Skin epidermis (tissue), 12 donors: ENCODE measurements around the gene MUC2.

Experiments used
- H3K27ac ChIP-seq, 21 experiments: fragments of 200-600 bp; sonication (generic) in 11 of 21; one replicate each; pipeline ENCODE4 v1.5.0; 2020; ENCODE audit warnings: mild to moderate bottlenecking in 3 of 21, inconsistent platforms in 2 of 21, moderate library complexity in 2 of 21
- H3K4me3 ChIP-seq, 7 experiments: fragments of 200-600 bp; sonication (generic) in 2 of 7; one replicate each; pipeline ENCODE4 v1.5.0; 2020; ENCODE audit warnings: inconsistent platforms in 2 of 7, mild to moderate bottlenecking in 2 of 7, moderate library complexity in 1 of 7

Gene MUC2

DNA sequence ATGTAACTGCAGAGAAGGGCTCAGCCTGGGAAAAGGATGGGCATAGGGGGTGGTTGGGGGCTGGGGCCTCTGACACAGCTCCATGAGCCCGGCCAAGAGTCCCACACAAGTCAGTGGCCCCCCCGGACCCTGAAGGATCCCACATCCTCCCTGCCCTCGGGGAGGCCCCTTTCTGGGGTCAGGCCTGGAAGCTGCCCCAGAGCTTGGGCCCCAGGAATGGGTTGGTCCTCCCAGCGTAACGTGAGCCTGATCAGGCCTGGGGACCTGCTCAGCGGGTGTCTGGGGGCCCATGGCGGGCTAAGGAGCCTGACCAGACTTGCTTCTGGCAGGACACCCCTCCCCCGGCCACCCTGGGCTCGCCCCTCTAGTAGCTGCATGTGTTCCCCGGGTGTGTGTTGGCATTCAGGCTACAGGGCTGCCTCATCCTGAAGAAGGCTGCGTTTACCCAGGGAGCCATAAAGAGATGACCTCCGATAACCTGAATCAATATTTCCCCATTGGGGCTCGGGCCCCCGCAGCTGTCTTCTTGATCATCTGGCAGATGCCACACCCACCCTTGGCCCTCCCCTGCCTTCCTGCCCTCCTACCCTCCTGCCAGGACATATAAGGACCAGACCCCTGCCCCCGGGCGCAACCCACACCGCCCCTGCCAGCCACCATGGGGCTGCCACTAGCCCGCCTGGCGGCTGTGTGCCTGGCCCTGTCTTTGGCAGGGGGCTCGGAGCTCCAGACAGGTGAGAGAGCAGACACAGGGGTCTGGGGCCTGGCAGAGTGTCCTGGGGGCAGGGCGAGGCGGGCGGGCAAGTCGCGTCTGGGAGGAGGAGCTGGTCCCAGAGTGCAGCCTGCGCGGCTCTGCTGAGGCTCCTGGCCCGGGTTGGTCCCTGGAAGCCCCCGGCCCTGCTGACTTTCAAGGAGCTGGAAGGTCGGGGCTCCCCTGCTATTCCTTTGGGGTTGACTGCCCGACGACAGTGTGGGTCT is at the start of gene MUC2:
MUC2 (plus strand) TSS at position 631 of the 978 bp plus-strand sequence.
- Histone ChIP-seq H3K4me3 (no peak within 1 kb of the TSS), H3K27ac (no peak within 1 kb of the TSS)

DNA sequence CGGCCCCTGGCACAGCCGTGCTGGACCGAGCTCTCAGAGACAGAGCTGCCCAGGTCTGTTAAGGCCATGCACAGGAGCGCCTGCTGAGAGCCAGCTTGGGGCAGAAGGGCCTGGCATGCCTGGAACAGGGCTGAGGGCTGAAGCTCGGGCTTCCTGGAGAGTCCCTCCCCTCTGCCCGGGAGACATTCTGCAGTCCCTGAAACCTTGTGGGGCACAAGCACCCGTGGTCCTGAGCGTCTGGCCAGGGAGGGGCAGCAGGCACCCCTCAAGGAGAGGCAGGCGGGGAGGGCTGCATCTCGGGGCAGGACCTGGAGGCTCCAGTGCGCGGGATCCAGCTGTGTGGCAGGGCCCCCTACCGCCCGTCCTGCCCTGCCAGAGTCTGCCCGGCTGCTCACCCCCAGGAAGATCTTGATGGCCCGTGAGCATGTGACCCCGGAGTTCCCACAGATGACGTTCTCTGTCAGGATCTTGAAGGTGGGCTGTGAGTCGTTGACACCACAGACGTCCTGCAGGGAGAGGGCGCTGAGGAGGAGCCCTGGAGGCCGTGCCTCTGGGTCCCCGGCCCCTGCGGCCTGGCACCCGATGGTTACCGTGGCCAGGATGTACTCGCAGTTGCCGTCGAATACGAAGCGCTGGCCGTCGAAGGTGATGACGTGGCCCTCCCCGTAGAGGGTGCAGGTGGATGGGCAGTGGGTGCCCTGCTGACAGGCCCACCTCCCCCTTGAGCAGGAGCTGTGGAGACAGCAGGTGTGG is 49.1 kb upstream of the MUC2 start:
- no peak overlapping the region for H3K27ac ChIP-seq
- no peak overlapping the region for H3K4me3 ChIP-seq

DNA sequence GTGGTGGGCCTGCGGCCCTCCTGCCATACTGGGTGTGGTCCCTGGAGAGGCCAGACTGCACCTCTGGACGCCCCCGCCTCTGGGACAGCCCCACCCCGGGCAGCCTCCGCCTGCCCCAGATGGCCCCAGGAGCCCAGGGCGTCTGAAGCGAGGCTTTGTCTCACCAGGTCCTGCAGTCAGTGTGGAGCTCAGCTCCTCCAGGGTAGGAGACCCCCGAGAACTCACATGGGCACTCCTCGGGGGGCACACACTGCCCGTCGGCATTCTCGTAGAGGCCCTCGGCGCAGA is 48.6 kb upstream of the MUC2 start:
- no peak overlapping the region for H3K27ac ChIP-seq
- H3K4me3 ChIP-seq, result no peak overlapping the region

DNA sequence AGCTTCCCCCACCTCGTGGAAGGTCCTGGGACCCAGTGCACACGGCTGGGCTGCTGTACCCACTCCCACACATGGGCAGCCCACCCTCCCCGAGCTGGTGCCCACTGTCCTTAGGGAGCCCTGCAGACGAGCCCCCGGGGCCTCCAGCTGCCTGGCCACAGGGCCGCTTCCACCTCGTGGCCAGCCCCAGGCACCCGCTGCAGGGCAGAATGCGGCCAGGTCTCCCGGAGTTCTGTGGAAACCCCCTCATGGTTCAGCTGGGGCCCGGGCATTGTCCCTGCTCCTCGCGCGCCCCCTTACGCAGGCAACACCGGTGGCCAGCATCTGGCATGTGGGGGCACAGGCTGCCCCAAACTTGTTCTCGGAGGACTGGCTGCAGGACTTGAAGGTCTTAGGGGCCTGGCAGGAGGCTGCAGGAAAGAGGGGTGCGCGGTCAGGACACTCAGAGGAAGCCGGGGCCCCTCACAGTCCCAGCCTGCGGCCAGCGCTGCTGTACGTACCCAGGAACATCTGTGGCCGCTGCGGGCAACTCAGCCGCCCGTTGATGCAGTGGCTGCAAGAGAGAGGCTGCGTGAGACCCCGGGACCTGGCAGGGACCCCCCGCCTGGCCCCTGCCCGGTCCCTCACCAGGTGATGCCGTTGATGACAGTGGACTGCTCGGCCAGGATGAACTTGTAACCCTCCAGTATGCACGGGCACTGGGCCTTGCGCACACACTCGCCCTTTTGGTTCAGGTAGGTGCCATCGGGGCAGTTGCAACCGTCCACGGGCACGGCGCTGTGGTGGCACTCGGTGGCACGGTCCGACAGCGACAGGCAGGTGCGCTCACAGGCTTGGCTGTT is 47.8 kb upstream of the MUC2 start:
- Histone ChIP-seq H3K27ac (no peak overlapping the region), H3K4me3 (no peak overlapping the region)

DNA sequence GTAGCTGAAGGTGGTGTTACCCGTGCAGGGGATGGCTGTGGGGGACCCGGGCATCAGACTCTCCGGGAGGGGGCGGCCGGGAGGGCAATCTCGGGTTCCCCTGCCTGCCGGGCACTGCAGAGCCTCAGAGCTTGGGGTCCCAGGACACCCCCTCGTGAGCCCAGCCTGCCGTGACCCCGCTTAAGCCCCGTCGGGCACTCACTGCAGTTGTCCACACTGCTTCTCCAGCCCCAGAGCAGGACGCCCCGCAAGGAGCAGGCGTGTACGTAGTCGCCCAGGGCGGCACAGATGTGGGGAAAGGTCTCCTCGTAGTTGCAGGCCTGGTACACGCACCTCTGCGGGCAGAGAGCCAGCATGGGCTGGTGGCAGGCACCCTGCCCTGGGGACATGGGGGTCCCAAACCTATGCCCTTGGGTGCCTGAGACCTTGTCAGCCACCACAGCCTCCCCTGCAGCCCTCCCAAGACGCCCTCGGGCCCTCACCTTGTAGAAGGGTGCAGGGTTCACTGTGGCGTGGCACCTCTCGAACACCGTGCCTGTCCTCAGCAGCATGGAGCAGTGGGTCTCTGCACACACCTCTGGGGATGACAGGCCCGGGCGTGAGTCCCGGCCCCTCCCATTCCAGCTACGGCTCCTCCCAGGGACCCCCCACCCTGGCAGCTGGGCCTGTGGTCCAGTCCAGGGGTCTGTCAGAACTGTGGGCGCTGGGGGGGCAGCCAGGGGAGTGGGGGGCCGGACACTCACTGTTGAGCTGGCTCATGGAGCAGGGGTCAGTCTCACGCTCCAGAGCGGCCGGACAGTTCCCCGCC is 47.0 kb upstream of the MUC2 start:
- H3K27ac ChIP-seq, result no peak overlapping the region

DNA sequence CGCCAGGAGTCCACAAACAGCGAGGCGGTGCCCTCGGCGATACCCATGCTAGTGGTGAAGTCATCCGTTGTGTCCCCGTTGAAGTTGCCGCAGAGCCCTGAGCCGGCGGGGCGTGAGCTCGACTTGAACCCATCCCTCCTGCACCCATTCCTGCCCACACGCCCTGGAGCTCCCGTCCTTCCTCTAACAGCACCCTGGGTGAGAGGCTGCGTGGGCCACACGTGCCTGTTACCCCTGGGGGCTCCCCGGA is 46.5 kb upstream of the MUC2 start:
- Histone ChIP-seq H3K4me3 (no peak overlapping the region), H3K27ac (no peak overlapping the region)

More for the DNA sequence above, 47.0 kb upstream of the MUC2 start:
- H3K4me3 ChIP-seq, result no peak overlapping the region

DNA sequence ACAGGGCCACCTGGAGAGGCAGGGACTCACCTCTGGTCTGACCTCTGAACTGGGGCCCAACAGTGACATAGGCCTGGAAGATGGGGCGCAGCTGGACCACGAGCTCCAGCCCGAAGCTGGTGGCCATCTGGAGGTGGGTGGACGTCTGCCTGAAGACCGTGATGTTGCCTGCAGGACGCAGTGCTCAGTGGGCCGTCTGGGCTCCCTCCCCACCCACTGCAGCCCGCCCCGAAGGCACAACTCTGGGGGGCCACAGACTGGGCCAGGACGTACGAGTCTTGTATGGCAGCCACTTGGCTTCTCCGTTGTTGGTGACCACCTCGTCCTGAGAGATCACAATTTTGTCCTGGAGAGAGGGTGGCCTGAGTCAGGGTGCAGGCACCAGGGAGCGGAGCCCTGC is 46.1 kb upstream of the MUC2 start:
- H3K27ac ChIP-seq, result no peak overlapping the region

DNA sequence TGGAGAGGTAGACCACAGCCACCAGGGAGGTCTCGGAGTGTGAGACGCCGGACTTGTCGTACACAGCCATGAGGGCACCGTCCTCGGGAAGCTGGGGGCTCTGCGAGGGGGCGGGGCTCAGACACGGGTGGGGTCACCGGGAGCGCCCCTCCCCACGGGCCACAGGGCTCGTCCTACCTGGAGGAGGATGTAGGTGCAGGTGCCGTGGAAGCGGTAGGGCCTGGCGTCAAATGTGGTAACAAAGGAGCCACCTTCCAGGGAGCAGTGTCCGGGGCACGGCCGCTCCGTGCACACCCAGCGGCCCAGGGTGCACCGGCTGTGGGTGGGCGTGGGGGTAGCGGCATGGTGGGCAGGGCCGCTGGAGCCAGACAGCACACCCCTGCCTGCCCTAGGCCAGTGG is 45.6 kb upstream of the MUC2 start:
- H3K27ac ChIP-seq, result no peak overlapping the region
- H3K4me3 ChIP-seq, result no peak overlapping the region

More for the DNA sequence above, 46.1 kb upstream of the MUC2 start:
- no peak overlapping the region for H3K4me3 ChIP-seq

DNA sequence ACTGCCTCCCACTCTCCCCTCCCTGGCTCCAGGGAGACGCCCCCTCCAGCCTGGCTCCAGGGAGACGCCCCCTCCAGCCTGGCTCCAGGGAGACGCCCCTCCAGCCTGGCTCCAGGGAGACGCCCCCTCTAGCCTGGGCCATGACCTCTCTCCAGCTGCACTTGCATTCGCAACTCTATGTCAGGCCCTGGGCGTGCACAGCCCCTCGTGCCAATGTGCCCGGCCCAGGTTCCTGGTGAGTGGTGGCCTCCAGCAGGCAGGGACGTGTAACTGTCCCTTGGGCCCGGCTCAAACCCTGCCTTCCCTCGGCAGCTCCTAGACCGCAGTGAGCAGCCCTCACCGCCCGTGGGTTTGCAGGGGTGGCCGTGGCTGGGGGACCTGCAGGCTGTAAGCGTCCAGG is 45.0 kb upstream of the MUC2 start:
- H3K27ac ChIP-seq, result no peak overlapping the region
- no peak overlapping the region for H3K4me3 ChIP-seq

DNA sequence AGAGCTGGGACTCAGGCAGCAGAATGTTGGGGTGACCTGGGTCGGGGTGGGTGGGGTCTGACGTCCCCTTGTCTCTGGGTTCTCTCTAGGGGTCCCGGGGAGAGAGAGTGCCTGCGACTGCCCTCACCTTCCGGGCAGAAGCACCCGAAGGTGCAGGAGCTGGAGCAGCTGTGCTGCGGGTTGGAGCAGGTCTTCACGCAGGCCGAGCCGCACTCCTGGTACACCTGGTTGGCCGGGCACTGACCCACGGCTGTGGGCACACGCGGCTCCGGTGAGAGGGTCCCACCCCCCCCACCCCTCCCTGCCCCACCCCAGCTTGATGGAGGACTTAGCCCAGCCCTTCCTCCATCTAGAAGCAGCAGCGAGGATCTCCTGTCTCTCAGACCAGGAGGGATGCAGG is 44.6 kb upstream of the MUC2 start:
- Histone ChIP-seq H3K27ac (no peak overlapping the region), H3K4me3 (no peak overlapping the region)

DNA sequence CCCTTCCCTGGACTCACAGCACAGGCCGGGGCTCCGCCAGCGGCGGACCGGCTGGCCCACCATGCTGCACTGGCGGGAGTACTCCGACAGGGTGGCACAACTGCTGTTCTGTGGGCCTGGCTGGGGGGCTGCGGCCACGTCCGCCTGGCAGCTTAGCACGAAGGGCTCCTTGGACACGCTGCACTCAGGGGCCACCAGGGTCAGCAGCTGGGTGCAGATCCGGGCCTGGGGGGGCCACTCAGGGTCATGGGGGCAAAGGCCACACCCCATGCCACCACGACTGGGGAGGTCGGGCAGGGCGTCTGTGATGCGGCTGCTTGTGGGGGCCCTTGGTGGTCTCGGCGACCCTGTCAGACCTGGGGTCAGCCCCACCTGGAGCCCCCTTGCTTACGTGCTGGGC is 44.1 kb upstream of the MUC2 start:
- no peak overlapping the region for H3K4me3 ChIP-seq

DNA sequence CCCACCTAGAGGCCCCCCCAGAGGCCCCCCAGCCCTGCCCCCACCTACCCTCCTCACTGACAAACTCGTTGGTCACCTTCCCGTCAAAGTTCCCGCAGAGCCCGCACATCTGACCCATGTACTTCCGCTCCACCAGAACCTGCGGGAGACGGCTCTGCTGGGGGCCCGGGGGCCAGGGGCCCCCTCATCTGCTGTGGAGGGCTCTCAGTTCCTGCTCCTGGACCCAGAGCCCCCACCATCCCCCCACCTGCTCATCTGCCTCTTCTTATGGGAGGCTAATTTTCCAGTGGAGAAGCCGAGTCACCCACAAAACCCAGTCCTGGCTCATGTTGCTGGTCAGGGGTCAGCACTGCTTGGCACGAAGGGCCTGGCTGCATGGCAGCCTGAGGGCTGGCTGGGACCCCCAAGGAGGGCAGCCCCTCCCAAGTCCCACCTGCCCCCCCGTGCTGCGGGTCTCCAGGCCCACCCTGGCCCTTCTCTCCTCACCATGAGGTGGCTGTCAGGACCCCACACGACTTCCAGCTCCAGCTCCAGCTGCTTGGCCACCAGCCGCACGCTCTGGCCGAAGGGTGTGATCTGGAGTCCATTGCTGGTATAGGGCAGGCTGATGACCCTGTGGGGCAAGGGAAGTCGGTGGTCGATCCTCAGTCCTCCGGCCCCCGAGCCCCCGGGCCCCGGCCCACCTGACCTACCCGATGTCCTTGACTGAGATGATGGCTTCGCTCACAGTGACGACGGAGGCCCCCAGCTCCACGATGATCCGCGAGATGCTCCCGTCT is 43.4 kb upstream of the MUC2 start:
- no peak overlapping the region for H3K27ac ChIP-seq
- H3K4me3 ChIP-seq, result no peak overlapping the region

More for the DNA sequence above, 44.1 kb upstream of the MUC2 start:
- H3K27ac ChIP-seq, result no peak overlapping the region

DNA sequence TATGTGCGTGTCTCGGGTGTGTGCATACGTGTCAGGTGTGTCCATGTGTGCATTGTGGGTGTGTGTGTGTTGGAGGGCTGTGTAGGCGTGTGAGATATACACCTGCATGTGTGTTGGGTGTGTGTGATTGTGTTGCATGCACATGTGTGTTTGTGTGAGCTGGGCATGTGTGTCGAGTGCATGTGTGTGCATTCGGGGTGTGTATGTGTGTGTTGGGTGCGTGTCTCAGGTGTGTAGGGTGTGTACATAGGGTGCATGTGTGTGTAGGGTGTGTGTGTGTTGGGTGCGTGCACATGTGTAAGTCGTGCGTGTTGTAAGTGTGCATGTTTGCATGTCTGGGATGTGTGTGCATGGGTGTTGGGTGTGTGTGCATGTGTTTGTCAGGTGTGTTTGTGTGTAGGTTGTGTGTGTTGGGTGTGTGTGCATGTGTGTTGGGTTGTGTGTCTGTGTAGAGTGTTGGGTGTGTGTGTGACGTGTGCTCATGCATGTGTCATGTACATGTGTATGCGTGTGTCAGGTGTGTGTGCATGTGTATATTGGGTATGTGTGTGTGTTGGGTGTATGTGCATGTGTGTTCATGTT is 42.3 kb upstream of the MUC2 start:
- Histone ChIP-seq H3K4me3 (no peak overlapping the region), H3K27ac (no peak overlapping the region)

DNA sequence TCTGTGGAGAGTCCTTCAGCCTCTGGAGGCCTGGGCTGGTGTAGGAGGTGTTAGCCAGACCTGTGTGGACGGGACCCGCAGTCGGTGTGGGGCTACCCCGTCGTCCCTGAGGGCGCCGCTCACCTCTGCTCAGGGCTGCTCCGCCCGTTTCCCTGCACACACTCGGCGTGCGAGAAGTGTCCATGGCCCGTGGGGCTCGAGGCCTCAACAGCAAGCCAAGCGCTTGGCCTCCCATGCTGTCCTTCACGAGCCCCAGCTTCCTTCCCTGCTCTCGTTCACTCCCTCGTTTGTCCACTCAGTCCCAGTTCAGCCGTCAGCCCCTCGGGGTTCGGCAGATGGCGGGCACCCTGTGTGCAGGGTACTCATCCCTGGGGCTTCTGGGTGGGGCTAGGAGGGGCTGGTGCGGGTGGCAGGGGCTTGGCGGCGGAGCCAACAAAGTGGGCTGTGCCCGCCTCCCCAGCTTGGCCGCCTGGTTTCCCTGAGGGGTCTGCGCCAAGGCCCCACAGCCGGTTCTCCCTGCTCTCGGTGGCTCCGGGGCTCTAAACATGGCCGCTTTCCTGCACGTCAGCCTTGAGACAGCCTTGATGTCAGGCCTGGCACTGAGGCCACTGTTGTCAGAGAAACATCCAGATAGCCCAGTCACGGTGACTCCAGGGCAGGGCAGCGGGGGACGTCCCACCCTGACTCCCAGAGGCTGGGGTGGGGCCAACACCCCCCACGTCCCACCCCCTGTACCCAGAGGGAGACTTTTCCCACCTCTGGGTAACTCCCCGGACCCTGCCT is 41.5 kb upstream of the MUC2 start:
- H3K27ac ChIP-seq, result no peak overlapping the region
- no peak overlapping the region for H3K4me3 ChIP-seq

DNA sequence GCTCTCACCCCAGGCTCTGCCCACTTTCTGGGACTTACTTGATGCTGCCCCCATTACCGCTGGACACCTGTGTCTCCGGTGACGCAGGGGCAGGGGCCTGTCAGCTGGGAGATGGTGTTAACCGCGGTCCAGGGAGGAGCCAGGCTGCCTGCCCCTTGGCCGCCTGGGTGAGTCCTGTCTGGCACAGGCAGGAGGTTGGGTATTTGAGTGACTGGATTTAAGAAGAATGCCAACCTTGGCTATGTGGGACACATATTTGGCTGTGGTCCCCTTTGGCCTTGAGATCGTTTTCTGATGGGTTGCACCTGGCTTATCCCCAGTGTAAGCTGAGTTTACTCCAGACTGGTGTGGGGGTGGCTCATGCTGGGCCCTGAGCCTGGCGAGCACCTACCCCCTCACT is 40.7 kb upstream of the MUC2 start:
- Histone ChIP-seq H3K4me3 (no peak overlapping the region), H3K27ac (no peak overlapping the region)

DNA sequence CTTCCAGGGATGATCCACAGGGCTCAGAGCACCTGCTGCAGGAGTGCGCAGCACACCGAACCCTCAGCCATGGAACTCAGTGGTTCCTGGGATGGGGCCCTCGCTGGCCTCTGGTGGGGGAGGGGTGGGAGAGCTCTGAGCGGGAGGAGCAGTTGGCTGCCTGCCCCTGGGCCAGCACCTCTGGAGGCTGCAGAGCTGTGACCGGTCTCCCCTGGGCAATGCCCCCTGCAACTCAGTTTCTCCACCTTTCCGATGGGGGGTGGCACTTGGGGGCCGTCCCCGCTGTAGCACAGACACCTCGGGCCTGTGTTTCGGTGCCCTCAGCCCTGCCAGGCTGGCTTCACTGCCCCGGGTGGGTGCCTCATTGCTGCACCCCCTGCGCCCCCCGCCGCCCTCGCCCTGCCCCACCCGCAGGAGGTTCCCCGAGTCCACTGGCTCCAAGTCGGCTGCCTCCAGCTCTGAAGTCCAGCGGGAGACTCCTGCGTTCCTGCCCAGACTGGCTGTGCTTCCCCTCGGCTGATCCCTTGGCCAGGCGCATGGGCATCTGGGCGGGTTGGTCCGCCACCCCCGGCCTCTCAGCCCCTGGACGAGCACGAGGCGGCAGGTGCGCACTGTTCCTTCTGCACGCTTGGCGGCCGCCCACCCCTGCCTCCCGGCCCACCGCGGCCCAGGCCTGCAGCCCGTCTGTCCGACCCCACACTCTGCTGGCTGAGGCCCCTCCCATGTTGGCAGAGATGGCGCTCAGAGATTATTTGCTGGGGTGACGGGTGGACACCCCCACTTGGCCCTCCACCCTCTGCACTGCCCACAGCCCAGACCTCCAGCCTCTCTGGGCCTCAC is 40.0 kb upstream of the MUC2 start:
- H3K27ac ChIP-seq, result no peak overlapping the region

More for the DNA sequence above, 40.0 kb upstream of the MUC2 start:
- no peak overlapping the region for H3K4me3 ChIP-seq
